Astrocyte of the cerebellum (primary cell): ENCODE measurements around the gene CA5A.

Experiments used
- DNase-seq: peaks from one replicate; pipeline ENCODE4 v3.0.0-alpha.2; 2011; ENCODE audit warnings: low read depth
- H3K4me3 ChIP-seq: 2 replicates; pipeline ENCODE4 v1.5.1; 2011; ENCODE audit warnings: mild to moderate bottlenecking, low read depth, low read length, moderate library complexity
- CTCF ChIP-seq: IDR thresholded peaks from 2 replicates; pipeline ENCODE4 v1.5.1; 2012; ENCODE audit warnings: low read length, low read depth, moderate library complexity, mild to moderate bottlenecking; ENCODE audit errors: missing control alignments
- in situ Hi-C: cut with HindIII; loops from 2 replicates; pipeline ENCODE4 v1.10.0; 2017; ENCODE audit warnings: low sequenced_read_pairs

CA5A gene

GRCh38 chr16:87979352-87979751 is 43.0 kb upstream of the CA5A start:
- TF ChIP-seq CTCF, result no peak
- H3K4me3 ChIP-seq, result no peak overlapping the region
- in situ Hi-C loops, result no loop called here
- DNase-seq, result no peak

- in situ Hi-C loops, result no loop called here
- H3K4me3 ChIP-seq, result no peak overlapping the region
- DNase-seq, result no peak
- TF ChIP-seq CTCF, result no peak
Observed at GRCh38 chr16:87978127-87978526, 41.8 kb upstream of the CA5A start.

GRCh38 chr16:87976665-87977064 is 40.3 kb upstream of the CA5A start:
- no peak overlapping the region for H3K4me3 ChIP-seq
- TF ChIP-seq CTCF, result no peak
- in situ Hi-C loops, result no loop called here
- DNase-seq, result no peak

DNA sequence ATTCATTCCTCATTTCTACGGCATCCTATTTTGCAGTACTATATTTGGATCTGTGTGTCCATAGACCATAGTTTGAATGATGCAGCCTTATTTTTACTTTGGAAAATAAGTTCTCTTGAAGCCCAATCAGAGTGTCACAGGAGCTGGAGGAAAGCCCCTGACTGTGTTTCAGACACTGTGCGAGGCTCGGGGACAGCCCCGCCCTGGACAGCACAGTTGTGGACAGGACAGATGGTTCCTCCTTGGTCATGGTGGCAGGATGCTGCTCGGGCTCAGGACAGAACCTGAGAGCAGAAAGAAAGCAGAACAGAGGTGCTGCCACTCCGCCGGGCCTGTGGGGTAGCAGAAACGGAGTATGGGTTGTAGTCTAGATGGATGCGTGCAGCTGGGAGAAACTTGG is 37.8 kb upstream of the CA5A start:
- no peak overlapping the region for H3K4me3 ChIP-seq
- TF ChIP-seq CTCF, result no peak
- no peak for DNase-seq
- in situ Hi-C loops, result no loop called here

GRCh38 chr16:87973717-87974116 is 37.4 kb upstream of the CA5A start:
- TF ChIP-seq CTCF, result no peak
- in situ Hi-C loops, result no loop called here
- DNase-seq, result no peak
- H3K4me3 ChIP-seq, result no peak overlapping the region

DNA sequence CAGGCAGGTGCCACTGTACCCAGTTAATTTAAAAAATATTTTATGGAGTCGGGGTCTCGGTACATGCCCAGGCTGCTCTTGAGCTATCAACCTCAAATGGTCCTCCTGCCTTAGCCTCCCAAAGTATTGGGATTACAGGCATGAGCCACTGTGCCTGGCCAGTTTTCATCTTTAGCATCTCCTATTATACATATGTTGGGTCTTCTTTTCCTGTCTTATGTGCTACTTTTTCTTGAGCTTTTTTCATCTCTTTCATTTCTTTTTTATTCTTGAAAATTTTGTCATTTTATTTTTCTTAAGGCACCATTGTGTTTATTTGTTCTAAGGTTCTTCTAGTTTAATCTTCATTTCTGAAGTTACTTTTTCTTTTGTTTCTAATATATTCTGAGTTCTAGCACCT is 35.6 kb upstream of the CA5A start:
- in situ Hi-C loops, result no loop called here
- no peak overlapping the region for H3K4me3 ChIP-seq
- no peak for DNase-seq
- TF ChIP-seq CTCF, result no peak

GRCh38 chr16:87970186-87970585 is 33.9 kb upstream of the CA5A start:
- TF ChIP-seq CTCF, result no peak
- DNase-seq, result peak; percentile 86
- in situ Hi-C loops, result no loop called here
- no peak overlapping the region for H3K4me3 ChIP-seq
